Mucosa of descending colon (tissue), 3 donors: ENCODE results near the gene ANXA4. TPM values are rescaled to one million over a fixed set of nuclear protein-coding genes. Genes with fewer than 3 reads are reported as not detected.

Experiments used
- ATAC-seq: fragments of 200-7000 bp; cut with Tn5 transposase; one replicate; pipeline ENCODE4 v1.9.1; 2020; ENCODE audit warnings: mild to moderate bottlenecking, moderate library complexity
- DNase-seq, 3 donors: peaks; one replicate each; pipeline ENCODE4 v3.0.0-alpha.2; 2020
- H3K36me3 ChIP-seq: fragments of 200-600 bp; one replicate; pipeline ENCODE4 v1.8.0; 2021; ENCODE audit warnings: low read depth, mild to moderate bottlenecking
- H3K4me1 ChIP-seq: fragments of 200-600 bp; one replicate; pipeline ENCODE4 v1.8.0; 2021; ENCODE audit warnings: low read depth, mild to moderate bottlenecking
- H3K4me3 ChIP-seq: fragments of 200-600 bp; one replicate; pipeline ENCODE4 v1.8.0; 2021; ENCODE audit warnings: mild to moderate bottlenecking
- H3K9me3 ChIP-seq: fragments of 200-600 bp; one replicate; pipeline ENCODE4 v1.8.0; 2021; ENCODE audit warnings: mild to moderate bottlenecking
- CTCF ChIP-seq: fragments of 200-600 bp; IDR thresholded peaks from one replicate; pipeline ENCODE4 v1.8.0; 2022; ENCODE audit warnings: antibody characterized with exemption, mild to moderate bottlenecking
- intact Hi-C, 2 donors: fragments of 100-400 bp; cut with DNase I in 1 of 2; cut with micrococcal nuclease in 1 of 2; formaldehyde crosslinking; loops; one replicate each; pipeline versions ENCODE4 v1.11.0 to v1.11.1; 2022; cut with DNase I, micrococcal nuclease
- total RNA-seq, 3 donors: library from RNA; stranded (reverse); fragmentation: NEBNext Ultra II Directional in 2 of 3; extraction: Animal tissue kit (Norgen Biotek cat#: 25700) in 2 of 3; gene quantifications; one replicate each; pipeline versions ENCODE4 v1.2.1 to v1.2.4, GENCODE V29; 2021 to 2023
- donor health status: DM: no; HTN: no; CAD: no; lungs with moderate emphysema.
- donor health status: DM: no; HTN: no; CAD: no.
- donor health status: DM: no; HTN: yes; CAD: no.

ANXA4 gene
- total RNA-seq, 3 donors from 2014 or later: 176 to 345 (median 228) TPM

- intact Hi-C loops: no loop called here
- H3K9me3 ChIP-seq: no peaks in the 10 kb centered on the region
- H3K4me3 ChIP-seq: no peak overlapping the region
- H3K36me3 ChIP-seq: no peaks in the 10 kb centered on the region
- no peak for DNase-seq
- no peak for ATAC-seq
- H3K4me1 ChIP-seq: no peaks in the 10 kb centered on the region
- TF ChIP-seq CTCF: no peak
Observed at GRCh38 chr2:69729266-69729665, 12.7 kb upstream of the ANXA4 start.

- no peak for TF ChIP-seq CTCF
- Histone ChIP-seq H3K4me3 (no peak overlapping the region), H3K36me3 (no peaks in the 10 kb centered on the region), H3K9me3 (no peaks in the 10 kb centered on the region), H3K4me1 (no peaks in the 10 kb centered on the region)
- intact Hi-C loops: no loop called here
- ATAC-seq (no peak), DNase-seq (no peak)
Observed at GRCh38 chr2:69729781-69730180, 12.2 kb upstream of the ANXA4 start.

- no peak for TF ChIP-seq CTCF
- H3K4me1 ChIP-seq: no peaks in the 10 kb centered on the region
- H3K4me3 ChIP-seq: no peak overlapping the region
- intact Hi-C loops: no loop called here
- H3K36me3 ChIP-seq: no peaks in the 10 kb centered on the region
- H3K9me3 ChIP-seq: no peaks in the 10 kb centered on the region
- DNase-seq (no peak), ATAC-seq (peak; percentile 55)
Observed at GRCh38 chr2:69731147-69731970, 10.6 kb upstream of the ANXA4 start.

GRCh38 chr2:69733342-69734034, 8.4 kb upstream of the ANXA4 start:
- intact Hi-C loops: no loop called here
- no peaks in the 10 kb centered on the region for H3K4me1 ChIP-seq
- DNase-seq: no peak
- no peaks in the 10 kb centered on the region for H3K9me3 ChIP-seq
- ATAC-seq: no peak
- no peak overlapping the region for H3K4me3 ChIP-seq
- H3K36me3 ChIP-seq: no peaks in the 10 kb centered on the region
- TF ChIP-seq CTCF: no peak

- no peak for TF ChIP-seq CTCF
- Histone ChIP-seq H3K36me3 (no peaks in the 10 kb centered on the region), H3K4me1 (no peaks in the 10 kb centered on the region), H3K4me3 (no peak overlapping the region), H3K9me3 (no peaks in the 10 kb centered on the region)
- DNase-seq: no peak
- intact Hi-C loops: no loop called here
- no peak for ATAC-seq
Observed at GRCh38 chr2:69734035-69734611, 7.8 kb upstream of the ANXA4 start.
